ENCODE data around the gene GPATCH2.
"Not testable (repeated sequence)": the region's sequence is repeated elsewhere in the genome, so short reads cannot be mapped to it uniquely, and the experiment has no call there.

The GPATCH2 gene

DNA sequence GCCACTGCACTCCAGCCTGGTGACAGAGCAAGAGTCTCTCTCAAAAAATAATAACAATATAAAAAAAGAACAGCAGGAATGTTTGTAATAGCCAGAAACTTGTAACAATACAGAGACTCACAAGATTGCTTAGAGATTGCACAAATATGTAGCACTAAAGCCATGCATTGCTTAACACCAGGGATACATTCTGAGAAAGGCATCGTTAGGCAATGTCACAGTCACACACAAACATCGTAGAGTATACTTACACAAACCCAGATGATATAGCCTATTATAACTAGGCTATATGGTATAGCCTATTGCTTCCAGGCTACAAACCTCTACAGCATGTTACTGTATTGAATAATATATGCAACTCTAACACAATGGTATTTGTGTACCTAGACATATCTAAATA lies 45.3 kb downstream of the GPATCH2 start:
- intact Hi-C loops (cut with DNase I), result no loop called here
- DNase-seq, result no peak

DNA sequence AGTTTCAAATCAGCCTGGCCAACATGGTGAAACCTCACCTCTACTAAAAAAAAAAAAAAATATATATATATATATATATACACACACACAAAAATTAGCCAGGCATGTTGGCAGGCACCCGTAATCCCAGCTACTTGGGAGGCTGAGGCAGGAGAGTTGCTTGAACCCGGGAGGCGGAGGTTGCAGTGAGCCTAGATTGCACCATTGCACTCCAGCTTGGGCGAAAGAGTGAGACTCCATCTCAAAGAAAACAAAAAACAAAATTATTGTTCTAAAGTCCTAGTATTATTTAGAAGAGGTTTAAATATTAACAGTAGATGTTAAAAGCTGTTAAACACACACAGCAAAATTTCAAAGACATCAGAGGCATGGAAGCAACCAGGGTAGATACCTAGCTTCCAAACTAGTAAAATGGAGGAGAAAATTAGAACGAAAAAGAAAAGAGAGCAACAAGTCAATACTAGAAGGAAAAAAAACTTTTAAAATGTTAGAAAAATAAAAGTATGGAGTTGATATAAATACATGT lies 46.5 kb downstream of the GPATCH2 start:
- intact Hi-C loops (cut with DNase I), result not testable (repeated sequence)

DNA sequence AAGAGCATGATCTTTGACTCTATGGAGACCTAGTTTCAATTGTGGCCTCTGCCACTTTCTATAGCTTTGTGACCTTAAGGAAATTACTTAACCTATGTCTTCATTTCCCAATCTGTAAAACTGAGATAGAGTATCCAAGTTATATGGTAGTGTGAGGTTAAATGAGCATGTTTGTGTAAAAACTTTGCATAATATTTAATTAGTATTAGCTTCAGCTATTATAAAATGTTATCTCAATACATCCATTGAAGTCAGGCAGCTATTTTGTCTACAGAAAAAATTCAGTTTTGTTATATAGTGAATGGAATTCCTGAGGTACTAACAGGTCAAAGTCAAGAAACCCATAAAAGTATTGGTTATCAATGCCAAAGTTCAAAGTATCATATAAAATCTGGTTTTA lies 53.6 kb downstream of the GPATCH2 start:
- intact Hi-C loops (cut with DNase I), result no loop called here
- no peak for DNase-seq

More for the DNA sequence above, 46.5 kb downstream of the GPATCH2 start:
- DNase-seq, result not testable (repeated sequence)

DNA sequence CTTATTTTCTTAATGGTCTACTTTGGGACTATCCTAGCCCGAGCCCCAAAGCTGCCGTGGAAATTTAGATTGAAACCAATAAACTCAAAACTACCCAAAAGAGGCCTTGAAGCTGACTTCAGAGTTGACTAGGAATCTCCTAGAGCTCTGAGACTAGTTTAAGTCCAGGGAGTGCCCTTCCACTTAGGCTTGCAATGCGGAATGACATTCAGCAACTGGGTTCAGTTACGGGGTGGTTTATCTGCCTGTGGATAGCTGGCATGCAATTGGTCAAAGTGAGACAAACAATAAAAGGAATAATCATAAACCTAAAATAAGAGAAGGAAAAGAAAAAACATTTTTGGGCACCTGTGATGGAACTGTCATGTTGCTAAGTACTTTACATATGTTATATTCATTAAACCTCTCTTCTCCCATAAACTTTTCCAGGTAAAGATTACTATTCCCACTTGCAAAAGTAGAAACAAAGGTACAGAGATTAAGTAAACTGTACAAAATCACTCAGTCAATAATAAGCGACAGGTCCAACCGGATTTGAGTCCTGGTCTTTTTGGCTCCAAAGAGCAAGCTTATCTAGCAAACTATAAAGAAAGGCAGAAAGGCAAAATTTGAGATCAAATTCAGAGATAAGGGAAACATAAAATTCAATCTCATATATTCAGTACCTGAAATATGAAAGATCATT lies 56.5 kb downstream of the GPATCH2 start:
- no peak for DNase-seq
- intact Hi-C loops (cut with DNase I), result no loop called here

DNA sequence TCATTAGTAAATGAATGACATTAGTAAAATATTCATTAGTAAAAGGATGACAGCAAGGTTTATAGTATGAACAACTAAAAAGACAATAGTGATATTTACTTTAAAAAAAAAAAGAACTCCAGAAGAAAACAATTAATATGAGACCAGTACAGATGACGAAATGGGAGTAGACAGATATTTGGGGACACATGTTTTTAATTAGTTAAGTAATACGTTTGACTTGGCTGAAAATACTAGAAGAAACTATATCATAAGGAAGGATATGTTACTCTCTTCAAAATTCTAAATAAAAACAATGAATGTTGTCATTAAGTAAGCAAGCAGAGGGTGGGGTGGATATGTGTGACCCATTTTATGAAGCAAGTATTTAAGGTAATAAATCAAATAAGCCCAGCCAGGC lies 61.9 kb downstream of the GPATCH2 start:
- intact Hi-C loops (cut with DNase I), result no loop called here

DNA sequence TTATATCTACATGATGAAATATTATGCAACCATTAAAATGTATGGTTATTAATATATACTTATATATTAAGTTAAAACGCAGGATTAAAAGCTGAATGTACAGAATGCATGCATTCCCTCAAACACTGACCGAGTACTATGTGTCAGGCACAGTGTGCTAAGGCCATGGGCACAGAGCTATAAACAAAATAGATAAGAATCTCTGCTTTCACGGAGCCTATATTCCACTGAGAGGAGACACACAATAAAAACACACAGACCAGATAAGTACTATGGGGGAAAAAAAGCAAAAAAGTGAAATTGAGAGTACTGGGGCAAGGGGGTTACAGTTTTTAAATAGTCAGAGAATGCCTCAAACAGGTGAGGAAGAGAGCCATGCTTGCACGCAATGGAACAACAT lies 62.7 kb downstream of the GPATCH2 start:
- intact Hi-C loops (cut with DNase I), result no loop called here
- DNase-seq, result no peak

More for the DNA sequence above, 61.9 kb downstream of the GPATCH2 start:
- no peak for DNase-seq

DNA sequence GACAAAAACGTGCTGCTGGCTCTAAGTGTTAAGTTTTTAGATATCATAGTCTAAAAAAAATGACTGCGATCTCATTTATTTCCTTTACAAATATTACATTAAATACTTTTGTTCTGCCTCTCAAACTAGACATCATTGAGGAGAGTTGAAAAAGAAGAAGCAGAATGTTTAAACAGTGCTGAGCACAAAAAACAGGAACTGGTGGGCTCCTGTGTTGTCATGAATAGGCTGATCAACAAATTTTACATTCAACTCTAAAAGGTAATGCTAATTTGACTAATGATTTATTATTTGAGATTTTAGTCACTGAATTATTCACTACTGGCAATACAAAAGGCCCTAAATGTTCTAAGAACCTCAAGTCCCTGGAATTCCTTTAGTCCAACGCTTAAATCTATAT lies 66.1 kb downstream of the GPATCH2 start:
- intact Hi-C loops (cut with DNase I), result no loop called here
- no peak for DNase-seq

DNA sequence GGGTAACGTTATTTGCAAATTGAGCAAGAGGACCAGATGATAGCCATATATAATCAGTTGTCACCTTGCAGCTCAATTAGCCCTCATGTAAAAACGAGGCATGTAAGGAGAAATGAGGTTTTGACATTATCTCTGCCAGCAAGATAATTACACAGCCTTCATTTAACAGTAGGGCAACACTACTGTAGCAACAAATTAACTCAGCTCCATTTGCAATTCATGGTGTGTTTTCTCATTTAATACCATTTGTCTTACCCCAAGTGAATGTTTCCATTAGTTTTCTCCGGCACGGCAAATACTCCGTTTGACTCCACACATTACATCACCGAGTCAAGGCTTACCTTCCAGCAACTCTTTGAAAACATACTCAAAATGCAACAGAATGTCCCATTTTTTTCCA lies 66.7 kb downstream of the GPATCH2 start:
- no peak for DNase-seq
- intact Hi-C loops (cut with DNase I), result no loop called here

DNA sequence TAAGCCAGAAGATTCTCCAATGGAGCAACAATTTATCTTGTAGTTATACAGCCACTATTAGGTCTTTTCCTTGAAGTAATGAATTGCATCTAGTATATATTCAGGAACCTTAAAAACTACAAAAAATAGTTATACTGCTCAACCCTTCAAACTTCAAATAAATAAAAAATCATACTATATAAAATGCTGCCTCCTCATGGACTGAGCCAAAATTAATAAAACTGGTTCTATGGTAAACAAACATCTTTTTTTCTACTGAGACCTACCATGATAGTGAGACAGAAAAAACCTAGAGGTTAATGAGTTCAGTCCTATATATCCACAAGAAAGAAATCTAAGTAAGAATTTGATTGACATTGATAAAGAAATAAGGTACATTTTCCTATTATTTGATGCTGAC lies 67.7 kb downstream of the GPATCH2 start:
- intact Hi-C loops (cut with DNase I), result no loop called here
- DNase-seq, result no peak

DNA sequence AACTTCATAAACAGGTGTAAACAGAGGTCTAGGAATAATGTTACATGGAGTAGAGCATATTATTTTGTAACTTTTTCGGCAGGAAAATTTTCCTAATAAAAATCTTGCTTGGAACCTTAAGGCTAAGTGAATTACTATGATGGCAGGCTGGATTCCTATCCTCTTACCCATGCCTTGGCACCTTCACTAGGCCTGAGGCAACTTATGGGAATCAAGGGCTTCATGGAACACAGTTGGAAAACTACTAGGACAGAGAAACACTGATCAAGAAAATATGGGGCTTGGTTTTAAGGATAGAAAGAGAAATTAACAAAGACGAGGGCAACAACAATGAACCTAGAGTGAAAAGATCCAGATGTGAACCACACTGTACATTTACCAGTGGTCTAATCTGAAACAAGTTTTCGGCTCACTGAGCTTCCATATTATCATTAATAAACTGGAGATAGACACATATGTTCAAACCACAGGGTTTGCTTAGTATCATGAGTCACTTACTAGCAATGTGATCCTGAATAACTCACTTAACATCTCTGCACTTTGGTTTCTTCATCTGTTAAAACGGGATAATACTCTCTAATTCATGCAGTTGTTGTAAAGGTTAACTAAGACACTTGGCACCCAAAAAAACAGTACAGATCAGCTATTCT lies 68.5 kb downstream of the GPATCH2 start:
- intact Hi-C loops (cut with DNase I), result no loop called here

DNA sequence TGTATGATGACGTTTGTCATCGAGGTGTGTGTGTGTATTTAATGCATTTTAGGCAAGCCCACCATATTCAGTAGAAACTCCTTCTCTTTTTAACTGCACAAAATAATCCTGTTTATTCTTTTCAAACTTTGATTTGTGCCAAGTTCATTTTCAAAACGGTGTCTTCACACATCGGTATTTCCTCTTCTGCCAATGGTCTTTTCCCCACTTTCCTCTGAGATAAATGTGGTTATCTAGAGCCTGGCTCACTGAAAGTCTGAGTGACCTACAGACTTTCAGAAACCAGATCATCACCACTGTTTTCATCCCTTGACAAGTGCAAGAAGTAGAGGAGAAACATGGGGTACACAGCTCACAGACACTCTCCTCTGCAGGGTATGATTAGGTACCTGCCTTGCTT lies 69.4 kb downstream of the GPATCH2 start:
- intact Hi-C loops (cut with DNase I), result no loop called here
- DNase-seq, result no peak

More for the DNA sequence above, 68.5 kb downstream of the GPATCH2 start:
- no peak for DNase-seq

DNA sequence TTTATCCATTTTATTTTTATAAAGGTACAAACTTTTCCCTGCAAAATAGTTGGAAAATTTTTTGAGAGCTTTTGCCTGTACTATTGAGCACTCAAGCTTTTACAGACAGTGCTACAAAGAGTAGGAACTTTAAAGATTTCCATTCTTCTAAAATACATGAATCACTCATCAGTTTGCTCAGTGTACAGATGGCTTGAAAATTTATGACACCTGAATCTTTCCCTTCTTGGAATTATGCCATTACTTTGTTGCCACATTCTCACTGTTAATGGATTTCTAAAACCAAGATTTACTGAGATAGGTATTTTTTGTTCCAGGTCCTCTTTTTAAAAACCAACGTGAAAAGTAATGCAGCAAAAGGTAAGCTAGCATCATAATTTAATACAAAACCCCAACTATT lies 76.0 kb downstream of the GPATCH2 start:
- intact Hi-C loops (cut with DNase I), result no loop called here
- DNase-seq, result no peak

DNA sequence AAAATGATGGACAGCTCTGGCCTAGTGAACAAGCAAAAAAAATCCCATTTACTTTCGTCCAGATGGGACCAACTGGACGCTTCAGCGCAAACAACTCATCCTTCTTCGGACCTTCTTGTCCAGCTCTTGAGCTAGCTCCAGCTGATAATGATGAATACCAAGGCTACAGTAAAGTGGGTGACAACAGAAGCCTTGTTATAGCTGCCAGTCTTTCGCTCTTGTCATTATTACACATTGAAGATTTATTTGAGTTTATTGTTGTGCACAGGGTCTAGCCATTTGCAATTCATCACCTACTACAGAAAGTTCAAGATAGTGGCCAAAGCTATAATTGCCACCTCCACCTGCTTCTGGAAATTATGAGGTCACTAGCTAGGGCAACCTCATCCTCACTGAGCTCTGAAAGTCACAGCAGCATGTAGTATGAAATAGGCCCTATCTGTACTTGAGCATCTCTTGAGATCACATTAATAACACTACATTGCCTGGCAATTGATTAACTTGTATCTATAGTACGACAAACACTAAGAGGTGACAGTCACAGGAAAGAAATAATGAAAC lies 76.9 kb downstream of the GPATCH2 start:
- DNase-seq, result no peak

DNA sequence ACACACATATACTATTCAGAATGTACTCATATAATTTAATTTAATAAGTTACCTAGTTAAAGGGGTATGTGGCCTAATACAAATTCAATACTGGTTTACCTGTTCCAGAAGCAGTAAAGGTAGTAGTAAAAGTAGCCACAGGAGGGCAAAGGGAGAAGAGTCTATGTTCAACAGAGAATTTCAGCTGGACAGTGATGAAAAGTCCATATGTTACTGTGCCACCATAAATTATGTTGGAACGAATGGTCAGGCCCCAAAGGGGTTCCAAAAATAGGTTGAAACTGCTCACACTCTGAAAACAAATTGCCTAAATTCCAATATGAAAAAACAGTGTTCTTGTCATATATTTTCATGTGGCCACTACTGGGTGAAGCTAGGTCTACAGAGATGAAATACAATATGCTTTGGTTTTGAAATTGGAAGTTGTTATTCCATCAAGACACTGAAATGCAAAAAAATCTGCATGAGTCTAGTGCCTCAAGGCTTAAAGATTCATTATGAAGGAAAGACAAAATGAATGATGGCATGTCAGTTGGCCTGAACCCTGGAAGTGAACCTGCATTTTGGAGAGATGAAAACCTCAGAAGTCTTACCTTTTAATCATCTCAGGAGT lies 78.4 kb downstream of the GPATCH2 start:
- DNase-seq, result no peak
- intact Hi-C loops (cut with DNase I), result no loop called here

More for the DNA sequence above, 76.9 kb downstream of the GPATCH2 start:
- intact Hi-C loops (cut with DNase I), result no loop called here

DNA sequence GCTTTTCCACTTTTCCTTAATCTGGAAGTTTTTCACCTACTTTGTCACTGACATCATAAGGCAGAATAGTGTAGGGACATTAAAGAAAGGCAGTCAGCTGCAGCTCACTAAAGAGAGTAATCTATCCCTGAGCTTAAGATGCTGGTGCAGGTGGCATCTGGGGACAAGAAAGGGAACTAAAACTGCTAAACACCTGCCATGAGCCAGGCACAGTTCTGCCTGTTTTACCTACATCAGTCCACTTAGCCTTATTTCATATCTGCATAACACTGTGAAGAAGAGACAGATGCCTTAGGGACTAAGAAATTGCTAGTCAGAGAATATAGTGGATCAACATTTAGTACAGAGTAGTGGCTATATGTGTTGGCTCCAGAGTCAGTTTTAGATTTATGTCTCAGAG lies 88.1 kb downstream of the GPATCH2 start:
- intact Hi-C loops (cut with DNase I), result no loop called here
- DNase-seq, result no peak

DNA sequence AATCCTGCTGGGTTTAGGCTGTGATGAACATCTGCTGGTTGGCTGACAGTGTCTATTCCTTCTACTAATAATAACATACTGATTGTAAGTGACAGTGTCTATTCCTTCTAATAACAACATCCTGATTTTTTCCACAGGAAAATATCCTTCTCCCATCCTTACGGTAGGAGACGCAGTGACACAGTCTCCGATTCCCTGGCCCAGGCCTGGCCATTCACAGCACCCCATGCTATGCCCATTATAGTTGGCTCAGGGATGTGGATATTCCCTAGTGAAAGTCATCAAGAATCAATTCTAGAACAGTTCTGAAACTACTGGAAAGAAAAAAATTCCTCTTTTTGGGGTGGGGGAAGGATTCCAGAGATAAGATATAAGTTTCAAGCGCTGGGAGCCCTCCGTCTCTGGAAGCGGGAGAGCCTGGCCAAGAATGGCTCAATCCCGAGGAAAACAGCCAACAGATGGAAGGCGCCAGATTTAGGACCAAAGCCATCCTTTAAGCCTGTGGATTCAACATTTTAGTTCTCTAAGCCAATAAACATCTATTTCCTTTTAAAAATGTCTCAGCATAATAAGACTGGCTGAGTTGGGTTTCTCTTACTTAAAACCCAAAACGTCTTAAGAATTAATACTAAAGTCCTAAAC lies 88.6 kb downstream of the GPATCH2 start:
- intact Hi-C loops (cut with DNase I), result no loop called here
- DNase-seq, result no peak

DNA sequence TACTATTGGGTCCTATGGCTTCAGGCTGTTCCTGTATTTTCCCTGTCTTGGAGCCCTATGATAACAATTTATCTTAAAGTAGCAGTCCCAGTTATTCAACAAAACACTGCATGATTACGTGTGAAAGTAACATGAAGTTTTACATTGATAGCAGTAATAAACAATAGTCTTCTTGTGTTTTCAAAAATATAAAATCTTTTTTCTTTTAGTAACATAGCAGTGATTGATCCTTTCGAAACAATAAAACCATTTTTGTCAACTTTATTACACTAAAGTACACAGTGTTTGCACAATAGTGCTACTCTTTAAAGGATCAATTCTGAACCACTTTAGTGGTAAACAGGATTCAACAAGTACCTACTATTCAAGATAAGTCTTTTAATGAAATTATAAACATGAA lies 90.6 kb downstream of the GPATCH2 start:
- no peak for DNase-seq
- intact Hi-C loops (cut with DNase I), result no loop called here

DNA sequence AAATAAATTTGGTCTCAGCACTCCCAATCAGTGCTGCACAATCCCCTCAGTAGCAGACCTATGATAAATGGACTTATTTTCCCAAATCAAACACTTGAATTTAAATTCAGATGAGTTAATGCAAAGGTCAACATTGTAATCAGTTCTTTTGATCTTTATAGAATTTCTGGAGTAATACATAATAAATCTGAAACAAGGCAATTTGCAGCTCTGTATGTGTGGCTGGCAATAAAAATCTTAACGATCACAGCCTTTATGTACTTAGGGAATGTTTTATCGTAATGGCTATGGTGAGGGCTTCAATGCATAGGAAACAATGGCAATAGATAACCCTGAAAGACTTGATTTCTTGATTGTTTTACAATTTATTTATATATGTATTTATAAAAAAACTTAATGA lies 91.4 kb downstream of the GPATCH2 start:
- DNase-seq, result no peak
- intact Hi-C loops (cut with DNase I), result no loop called here

DNA sequence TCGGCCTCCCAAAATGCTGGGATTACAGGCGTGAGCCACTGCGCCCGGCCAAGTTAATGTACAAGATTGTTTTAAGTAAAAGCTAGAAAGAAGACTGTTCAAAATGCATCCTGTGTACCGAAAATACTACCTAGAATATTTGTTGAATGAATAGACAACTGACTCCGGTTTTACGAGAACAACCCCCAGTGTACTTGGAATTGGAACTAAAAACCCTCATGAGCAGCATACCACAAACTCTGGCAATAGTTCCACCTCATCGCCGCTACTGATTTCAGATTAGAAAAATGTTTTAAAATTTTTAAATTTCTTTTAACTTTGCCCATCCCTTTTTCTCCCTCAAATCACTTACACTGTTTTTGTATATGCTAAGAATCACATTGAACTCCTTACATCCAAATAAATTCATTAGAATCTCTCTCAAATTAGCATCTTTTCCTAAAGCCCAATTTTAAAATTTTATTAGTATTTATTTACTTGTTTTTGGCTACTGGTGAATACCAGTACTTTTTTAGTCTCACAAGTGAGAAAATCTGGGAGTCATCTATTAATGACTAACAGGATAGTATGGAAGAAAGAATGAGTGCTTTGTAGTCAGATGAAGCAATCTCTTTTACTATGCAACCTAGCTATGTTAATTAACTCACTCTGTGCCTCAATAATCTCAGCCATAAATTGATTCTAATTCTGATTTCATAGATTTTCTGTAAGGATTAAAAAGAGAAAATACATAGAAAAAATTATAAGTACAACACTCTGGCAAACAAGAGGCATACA lies 95.1 kb downstream of the GPATCH2 start:
- intact Hi-C loops (cut with DNase I), result no loop called here
- DNase-seq, result no peak

DNA sequence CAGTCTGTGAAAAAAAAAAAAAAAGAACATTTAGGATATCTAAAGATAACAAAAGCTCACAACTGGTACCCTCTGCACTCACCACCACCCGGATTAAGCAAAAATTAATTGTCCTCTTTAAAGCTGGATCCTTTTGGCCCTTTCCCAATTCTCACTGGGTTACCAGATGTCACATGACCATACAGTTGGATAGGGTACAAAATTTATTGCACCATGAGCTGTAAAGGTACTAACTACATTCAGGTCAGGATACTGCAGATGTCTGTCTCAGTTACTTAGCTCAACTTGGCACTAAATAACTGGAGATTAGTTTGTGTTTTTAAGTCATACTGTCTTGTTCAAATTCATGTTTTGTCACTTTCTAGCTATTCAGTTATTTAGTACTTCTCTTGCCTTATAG lies 96.3 kb downstream of the GPATCH2 start:
- no peak for DNase-seq
- intact Hi-C loops (cut with DNase I), result no loop called here

Data from posterior cingulate gyrus (tissue), 11 donors.